Measurements from ENCODE around the gene TXNDC5. TPM values are rescaled to one million over a fixed set of nuclear protein-coding genes. Genes with fewer than 3 reads are reported as not detected.
A peak's percentile ranks its signal among the peaks of the same experiment; 100 is the strongest.

TXNDC5 gene
- total RNA-seq, 1 donor = 333 TPM

DNA sequence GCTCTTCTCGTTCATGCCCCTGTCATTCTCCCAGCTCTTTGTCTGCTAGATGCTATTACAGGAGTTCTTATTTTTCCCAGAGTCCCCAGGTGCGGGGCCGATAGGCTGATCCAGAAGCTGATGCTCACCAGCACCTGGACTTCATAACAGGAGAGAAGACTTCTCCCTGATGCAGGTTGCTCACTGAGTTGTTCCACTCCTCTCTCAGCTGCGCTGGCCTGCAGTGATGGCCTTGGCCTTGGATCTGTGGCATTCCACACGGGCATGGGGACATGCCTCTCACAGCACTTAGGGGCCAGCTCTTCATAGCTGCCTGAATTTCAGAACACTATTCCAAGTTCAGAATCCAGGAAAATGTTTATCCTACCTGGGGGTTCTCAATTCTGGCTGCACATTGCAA, 7.1 kb upstream of the TXNDC5 start:
- TF ChIP-seq, protein P1, sequence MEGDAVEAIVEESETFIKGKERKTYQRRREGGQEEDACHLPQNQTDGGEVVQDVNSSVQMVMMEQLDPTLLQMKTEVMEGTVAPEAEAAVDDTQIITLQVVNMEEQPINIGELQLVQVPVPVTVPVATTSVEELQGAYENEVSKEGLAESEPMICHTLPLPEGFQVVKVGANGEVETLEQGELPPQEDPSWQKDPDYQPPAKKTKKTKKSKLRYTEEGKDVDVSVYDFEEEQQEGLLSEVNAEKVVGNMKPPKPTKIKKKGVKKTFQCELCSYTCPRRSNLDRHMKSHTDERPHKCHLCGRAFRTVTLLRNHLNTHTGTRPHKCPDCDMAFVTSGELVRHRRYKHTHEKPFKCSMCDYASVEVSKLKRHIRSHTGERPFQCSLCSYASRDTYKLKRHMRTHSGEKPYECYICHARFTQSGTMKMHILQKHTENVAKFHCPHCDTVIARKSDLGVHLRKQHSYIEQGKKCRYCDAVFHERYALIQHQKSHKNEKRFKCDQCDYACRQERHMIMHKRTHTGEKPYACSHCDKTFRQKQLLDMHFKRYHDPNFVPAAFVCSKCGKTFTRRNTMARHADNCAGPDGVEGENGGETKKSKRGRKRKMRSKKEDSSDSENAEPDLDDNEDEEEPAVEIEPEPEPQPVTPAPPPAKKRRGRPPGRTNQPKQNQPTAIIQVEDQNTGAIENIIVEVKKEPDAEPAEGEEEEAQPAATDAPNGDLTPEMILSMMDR (IDR thresholded peaks at IDR 0.05; ENCODE audit: insufficient read depth, low read length) = no peak
- no peak overlapping the region for H3K4me3 ChIP-seq (ENCODE audit: low read depth, low read length)
- no peak for DNase-seq (ENCODE audit: low read depth)

DNA sequence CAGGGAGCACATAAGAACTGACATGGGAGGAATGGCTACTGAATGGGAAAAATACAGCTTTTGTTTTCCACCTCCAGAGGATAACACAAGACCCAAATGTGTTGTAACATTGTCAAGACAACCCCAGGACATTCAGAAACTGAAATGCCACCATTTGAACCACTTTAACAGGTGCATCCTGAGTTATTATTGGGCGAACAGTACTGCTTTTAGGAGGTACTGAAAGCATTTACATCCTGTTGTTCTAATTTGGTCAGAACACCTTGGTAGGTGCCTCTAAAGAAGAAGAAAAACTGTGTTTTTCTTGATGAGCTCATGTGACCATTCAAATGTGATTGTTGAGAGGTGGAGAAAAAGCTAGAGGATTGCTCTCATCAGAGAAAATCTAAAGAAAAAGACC, 6.4 kb upstream of the TXNDC5 start:
- DNase-seq (ENCODE audit: low read depth) = no peak
- TF ChIP-seq, protein P1 (IDR thresholded peaks at IDR 0.05; ENCODE audit: insufficient read depth, low read length) = no peak
- H3K4me3 ChIP-seq (ENCODE audit: low read depth, low read length) = no peak overlapping the region

DNA sequence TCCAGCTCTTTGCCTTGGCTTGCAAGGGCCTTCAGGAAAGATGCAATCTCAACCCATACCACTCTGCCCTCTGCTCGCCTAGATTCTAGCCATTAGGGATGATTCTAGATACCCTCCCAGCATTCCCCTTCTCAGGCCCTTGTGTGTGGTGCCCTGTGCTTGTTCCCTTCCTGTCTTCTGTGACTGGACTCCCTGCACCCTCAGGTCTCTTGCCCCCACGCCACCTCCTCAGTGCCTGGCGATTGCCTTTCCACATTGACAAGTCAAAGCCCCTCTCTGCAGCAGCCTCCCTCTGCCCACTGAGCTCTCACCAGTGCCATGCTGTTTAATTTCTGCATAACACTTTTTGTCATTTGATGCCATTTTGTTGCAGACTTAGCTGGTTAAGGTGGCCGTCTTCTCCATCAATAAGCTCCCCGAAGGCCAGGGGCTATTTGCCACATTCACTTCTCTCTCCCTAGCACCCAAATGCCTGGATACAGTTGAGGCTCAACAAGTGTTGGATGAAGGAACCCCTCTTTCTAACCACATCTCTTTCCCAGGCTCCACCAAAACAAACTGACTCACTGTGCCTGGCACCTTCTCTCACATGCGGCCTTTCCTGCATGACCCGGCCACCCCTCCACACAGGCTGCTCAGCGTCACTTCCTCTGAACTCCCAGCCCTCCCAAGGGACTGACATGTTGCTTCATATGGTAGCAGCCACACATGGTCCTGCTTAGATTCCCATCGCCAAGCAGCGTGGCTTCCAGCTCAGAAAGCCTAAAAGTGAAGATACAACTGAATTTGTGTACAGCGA, 4.6 kb upstream of the TXNDC5 start:
- H3K4me3 ChIP-seq (ENCODE audit: low read depth, low read length) = no peak overlapping the region
- TF ChIP-seq, protein P1 (IDR thresholded peaks at IDR 0.05; ENCODE audit: insufficient read depth, low read length) = no peak
- peak; percentile 89 for DNase-seq (ENCODE audit: low read depth)

DNA sequence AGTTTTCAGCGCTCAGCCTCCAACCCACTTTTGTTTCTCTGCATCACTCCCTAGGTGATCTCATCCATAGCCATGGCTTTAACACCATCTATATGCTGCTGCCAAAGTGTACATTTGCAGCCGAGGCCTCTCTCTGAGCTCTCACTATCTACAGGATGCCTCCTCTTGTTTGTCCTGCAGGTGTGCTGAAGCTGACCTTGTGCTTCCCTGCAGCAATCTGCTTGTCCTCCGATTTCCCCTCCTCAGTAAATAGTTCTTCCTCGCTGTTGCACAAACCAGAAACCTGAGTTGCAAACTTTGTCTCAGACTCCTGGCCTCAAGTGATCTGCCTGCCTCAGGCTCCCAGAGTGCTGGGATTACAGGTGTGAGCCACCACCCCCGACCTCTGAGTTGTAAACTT, 3.7 kb upstream of the TXNDC5 start:
- DNase-seq (ENCODE audit: low read depth) = no peak
- H3K4me3 ChIP-seq (ENCODE audit: low read depth, low read length) = no peak overlapping the region
- TF ChIP-seq, protein P1 (IDR thresholded peaks at IDR 0.05; ENCODE audit: insufficient read depth, low read length) = no peak

DNA sequence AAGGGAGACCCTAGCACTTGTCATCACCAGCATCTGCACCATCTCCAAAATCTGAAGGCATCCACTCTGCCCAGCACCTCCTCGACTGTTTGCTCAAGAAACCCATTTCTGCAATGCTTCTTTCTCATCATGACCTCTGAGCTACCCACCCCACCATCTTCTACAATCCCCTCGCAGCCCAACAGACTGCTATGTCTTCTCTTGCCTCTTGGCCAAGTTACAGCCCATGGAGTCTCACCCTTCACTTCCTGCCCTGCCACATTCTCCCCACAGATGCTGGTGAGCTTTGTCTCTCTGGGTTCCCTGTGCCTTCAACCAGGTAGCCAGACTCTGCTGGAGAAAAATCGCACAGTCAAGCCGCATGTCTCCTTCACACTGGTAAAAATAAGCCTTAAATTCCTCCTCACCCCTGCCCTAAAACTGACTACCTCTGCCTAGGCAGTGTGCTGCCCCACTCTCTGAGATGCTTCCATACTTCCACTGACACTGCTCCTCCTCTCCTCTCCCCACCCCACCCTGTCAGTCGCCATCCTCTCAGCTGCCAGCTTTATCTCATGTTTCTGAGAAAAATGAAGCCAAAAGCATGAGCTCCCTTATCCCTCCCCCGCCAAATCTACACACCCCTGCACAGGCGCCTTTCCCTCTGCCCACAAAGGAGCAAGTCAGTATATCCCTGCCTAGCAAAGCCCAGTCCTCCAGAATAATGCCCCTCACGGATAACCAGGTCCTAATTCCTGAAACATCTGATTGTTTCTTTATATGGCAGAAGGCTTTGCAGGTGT, 2.3 kb upstream of the TXNDC5 start:
- peak; percentile 20 for DNase-seq (ENCODE audit: low read depth)
- H3K4me3 ChIP-seq (ENCODE audit: low read depth, low read length) = no peak overlapping the region
- TF ChIP-seq, protein P1 (IDR thresholded peaks at IDR 0.05; ENCODE audit: insufficient read depth, low read length) = no peak

DNA sequence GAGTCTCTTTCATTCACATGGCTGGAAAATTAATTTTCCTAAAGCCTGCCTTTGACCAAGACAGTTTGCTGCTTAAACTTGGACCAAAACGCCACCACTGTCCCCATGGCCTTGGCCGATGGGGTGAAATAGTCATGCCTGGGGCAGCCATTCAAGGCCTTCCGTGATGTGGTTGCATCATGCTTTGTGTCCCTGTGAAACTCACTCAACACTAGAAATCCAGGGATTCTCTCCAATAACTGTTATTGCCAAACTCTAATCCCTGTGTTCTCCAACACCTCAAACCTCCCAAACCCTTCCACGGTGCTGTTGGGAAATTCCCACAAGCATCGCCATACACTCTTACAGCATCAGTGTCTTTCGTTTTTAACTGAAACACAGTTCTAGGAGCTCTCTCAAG, 1.4 kb upstream of the TXNDC5 start:
- TF ChIP-seq, protein P1 (IDR thresholded peaks at IDR 0.05; ENCODE audit: insufficient read depth, low read length) = no peak
- peak; percentile 68 for DNase-seq (ENCODE audit: low read depth)
- no peak overlapping the region for H3K4me3 ChIP-seq (ENCODE audit: low read depth, low read length)

All from fibroblast of the aortic adventitia (primary cell).